Adipose tissue (tissue), 3 donors: ENCODE measurements around the gene LNPEP. TPM values are rescaled to one million over a fixed set of nuclear protein-coding genes. Genes with fewer than 3 reads are reported as not detected.

ENCODE experiments used
- H3K27ac ChIP-seq: one replicate; pipeline ENCODE4 v1.5.1; 2013; ENCODE audit warnings: low read depth, low read length
- WGBS, 3 donors: extraction: QIAGEN DNeasy Blood & Tissue Kit; methylation state at CpG; one replicate each; pipeline ENCODE4 v1.1.7; 2013; 5-methylcytosine and 5-hydroxymethylcytosine counted together
- polyA plus RNA-seq, 3 donors: library from polyadenylated mRNA; stranded (reverse); fragments of 200-250 nt; gene quantifications; one replicate each; pipeline ENCODE4 v1.2.3, GENCODE V29; 2013
- donor health status: healthy with polysubstance abuse.
- donor health status: Bipolar disorder and iron deficiency.
- donor health status: healthy.

LNPEP gene
- polyA plus RNA-seq, 3 donors: 2.9 to 11.0 (median 3.1) TPM

- no peak overlapping the region for H3K27ac ChIP-seq
- 60 to 92% (median 91%) methylated on average over 3 of the region's 3 CpGs for WGBS, 3 donors
These were observed 10.5 kb downstream of the LNPEP start for GRCh38 chr5:96946381-96946780.

- WGBS, 3 donors: 76 to 85% (median 85%) methylated on average over 3 of the region's 3 CpGs
- no peak overlapping the region for H3K27ac ChIP-seq
These were observed 16.4 kb downstream of the LNPEP start for GRCh38 chr5:96952118-96952750.

GRCh38 chr5:96952974-96953730 lies 17.3 kb downstream of the LNPEP start:
- 55 to 83% (median 79%) methylated on average over 7 of the region's 7 CpGs for WGBS, 3 donors
- no peak overlapping the region for H3K27ac ChIP-seq

GRCh38 chr5:96957254-96958049 lies 21.6 kb downstream of the LNPEP start:
- no peak overlapping the region for H3K27ac ChIP-seq
- WGBS, 3 donors: 70 to 78% (median 74%) methylated on average over 4 of the region's 4 CpGs

- H3K27ac ChIP-seq: no peak overlapping the region
- WGBS, 3 donors: 85 to 92% (median 91%) methylated on average over 5 of the region's 5 CpGs
These were observed 23.1 kb downstream of the LNPEP start for GRCh38 chr5:96958977-96959376.

- H3K27ac ChIP-seq: no peak overlapping the region
- 46 to 88% (median 57%) methylated on average over 1 of the region's 1 CpG for WGBS, 3 donors
These were observed 25.2 kb downstream of the LNPEP start for GRCh38 chr5:96961053-96961452.

- 67 to 90% (median 70%) methylated on average over 4 of the region's 4 CpGs for WGBS, 3 donors
- H3K27ac ChIP-seq: no peak overlapping the region
These were observed 26.7 kb downstream of the LNPEP start for GRCh38 chr5:96962540-96962991.

GRCh38 chr5:96963267-96963666 lies 27.4 kb downstream of the LNPEP start:
- 11 to 48% (median 18%) methylated on average over 3 of the region's 3 CpGs for WGBS, 3 donors

GRCh38 chr5:96966801-96967200 lies 30.9 kb downstream of the LNPEP start:
- no peak overlapping the region for H3K27ac ChIP-seq

More at GRCh38 chr5:96963267-96963666, 27.4 kb downstream of the LNPEP start:
- H3K27ac ChIP-seq: no peak overlapping the region

GRCh38 chr5:96967400-96967799 lies 31.5 kb downstream of the LNPEP start:
- WGBS, 3 donors: 0 to 98% (median 97%) methylated on average over 1 of the region's 1 CpG
- H3K27ac ChIP-seq: no peak overlapping the region

More at GRCh38 chr5:96966801-96967200, 30.9 kb downstream of the LNPEP start:
- 84 to 91% (median 88%) methylated on average over 4 of the region's 4 CpGs for WGBS, 3 donors

- no peak overlapping the region for H3K27ac ChIP-seq
- 31 to 49% (median 39%) methylated on average over 1 of the region's 1 CpG for WGBS, 3 donors
These were observed 32.2 kb downstream of the LNPEP start for GRCh38 chr5:96968074-96968473.

GRCh38 chr5:96968614-96969013 lies 32.7 kb downstream of the LNPEP start:
- 61 to 66% (median 64%) methylated on average over 2 of the region's 2 CpGs for WGBS, 3 donors
- no peak overlapping the region for H3K27ac ChIP-seq

GRCh38 chr5:96969366-96969765 lies 33.5 kb downstream of the LNPEP start:
- 54 to 64% (median 60%) methylated on average over 2 of the region's 2 CpGs for WGBS, 3 donors
- H3K27ac ChIP-seq: no peak overlapping the region

- WGBS, 3 donors: 91 to 94% (median 92%) methylated on average over 5 of the region's 5 CpGs
- no peak overlapping the region for H3K27ac ChIP-seq
These were observed 36.9 kb downstream of the LNPEP start for GRCh38 chr5:96972599-96973334.

- H3K27ac ChIP-seq: no peak overlapping the region
These were observed 37.9 kb downstream of the LNPEP start for GRCh38 chr5:96973532-96974401.

GRCh38 chr5:96975656-96976055 lies 39.8 kb downstream of the LNPEP start:
- H3K27ac ChIP-seq: no peak overlapping the region

More at GRCh38 chr5:96973532-96974401, 37.9 kb downstream of the LNPEP start:
- 75 to 93% (median 76%) methylated on average over 2 of the region's 2 CpGs for WGBS, 3 donors

GRCh38 chr5:96977228-96977627 lies 41.3 kb downstream of the LNPEP start:
- 83 to 93% (median 86%) methylated on average over 6 of the region's 6 CpGs for WGBS, 3 donors
- H3K27ac ChIP-seq: no peak overlapping the region
